GM12872 (cell line): ENCODE measurements around the gene PZP.

ENCODE experiments used
- CTCF ChIP-seq: IDR thresholded peaks from 3 replicates; pipeline ENCODE4 v1.5.1; 2011; ENCODE audit warnings: low read depth, mild to moderate bottlenecking, low read length, moderate library complexity; ENCODE audit not compliant: insufficient read depth

Gene PZP

GRCh38 chr12:9221483-9221882 is 13.3 kb upstream of the PZP start:
- no peak for TF ChIP-seq CTCF

- TF ChIP-seq CTCF = no peak
Measured at GRCh38 chr12:9214534-9214933, 6.3 kb upstream of the PZP start.

- no peak for TF ChIP-seq CTCF
Measured at GRCh38 chr12:9211687-9212086, 3.5 kb upstream of the PZP start.

GRCh38 chr12:9204380-9204779 is 3.8 kb downstream of the PZP start:
- TF ChIP-seq CTCF = no peak

GRCh38 chr12:9198012-9198411 is 10.2 kb downstream of the PZP start:
- no peak for TF ChIP-seq CTCF

- TF ChIP-seq CTCF = no peak
Measured at GRCh38 chr12:9184276-9184675, 23.9 kb downstream of the PZP start.

GRCh38 chr12:9180810-9181209 is 27.4 kb downstream of the PZP start:
- no peak for TF ChIP-seq CTCF

- TF ChIP-seq CTCF = no peak
Measured at GRCh38 chr12:9179781-9180180, 28.4 kb downstream of the PZP start.
